ENCODE data around the gene IP6K2.

DNA sequence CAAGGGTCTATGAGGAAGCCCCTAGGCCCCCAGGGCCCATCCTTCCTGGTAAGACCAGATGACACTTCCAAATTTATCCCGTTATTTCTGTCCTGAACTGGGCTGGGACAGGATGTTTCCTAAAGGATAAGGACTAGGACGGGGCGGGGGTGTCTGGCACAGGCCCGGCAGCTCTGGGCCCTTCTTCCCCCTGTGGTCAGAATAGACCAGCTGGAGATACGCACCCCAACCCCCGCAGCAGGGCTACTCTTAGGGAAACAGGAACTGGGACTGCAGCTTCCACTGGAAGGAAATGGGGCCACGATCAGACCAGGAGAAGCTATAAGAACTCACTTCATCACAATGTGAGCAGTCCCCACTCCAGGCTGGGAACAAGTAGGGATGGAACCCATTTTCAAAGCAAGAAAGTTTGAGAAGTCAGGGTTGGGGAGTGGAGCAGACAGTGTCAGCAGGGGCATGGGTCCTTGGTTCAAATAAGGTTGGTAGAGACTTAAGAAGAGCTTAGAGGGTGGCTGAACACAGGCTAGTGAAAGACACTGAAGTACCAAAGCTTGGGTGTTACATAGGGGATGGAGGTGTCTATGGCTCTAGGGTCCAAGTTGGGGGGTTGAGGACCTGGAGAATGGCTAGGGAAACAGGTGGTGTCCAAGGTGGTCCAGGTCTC is 32.4 kb downstream of the IP6K2 start:
- TF ChIP-seq POLR2A (IDR thresholded peaks at IDR 0.05) = no peak
- TF ChIP-seq, protein P1, sequence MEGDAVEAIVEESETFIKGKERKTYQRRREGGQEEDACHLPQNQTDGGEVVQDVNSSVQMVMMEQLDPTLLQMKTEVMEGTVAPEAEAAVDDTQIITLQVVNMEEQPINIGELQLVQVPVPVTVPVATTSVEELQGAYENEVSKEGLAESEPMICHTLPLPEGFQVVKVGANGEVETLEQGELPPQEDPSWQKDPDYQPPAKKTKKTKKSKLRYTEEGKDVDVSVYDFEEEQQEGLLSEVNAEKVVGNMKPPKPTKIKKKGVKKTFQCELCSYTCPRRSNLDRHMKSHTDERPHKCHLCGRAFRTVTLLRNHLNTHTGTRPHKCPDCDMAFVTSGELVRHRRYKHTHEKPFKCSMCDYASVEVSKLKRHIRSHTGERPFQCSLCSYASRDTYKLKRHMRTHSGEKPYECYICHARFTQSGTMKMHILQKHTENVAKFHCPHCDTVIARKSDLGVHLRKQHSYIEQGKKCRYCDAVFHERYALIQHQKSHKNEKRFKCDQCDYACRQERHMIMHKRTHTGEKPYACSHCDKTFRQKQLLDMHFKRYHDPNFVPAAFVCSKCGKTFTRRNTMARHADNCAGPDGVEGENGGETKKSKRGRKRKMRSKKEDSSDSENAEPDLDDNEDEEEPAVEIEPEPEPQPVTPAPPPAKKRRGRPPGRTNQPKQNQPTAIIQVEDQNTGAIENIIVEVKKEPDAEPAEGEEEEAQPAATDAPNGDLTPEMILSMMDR (IDR thresholded peaks at IDR 0.05 in 8 of 11, conservative IDR thresholded peaks at IDR 0.05 in 3 of 11) = no peak
